Kidney epithelial cell (primary cell): ENCODE data around the gene DEPDC1. TPM values are rescaled to one million over a fixed set of nuclear protein-coding genes. Genes with fewer than 3 reads are reported as not detected.
"Not testable (repeated sequence)": the region's sequence is repeated elsewhere in the genome, so short reads cannot be mapped to it uniquely, and the experiment has no call there.

Source experiments
- DNase-seq: peaks from one replicate; pipeline ENCODE4 v3.0.0-alpha.2; 2010; ENCODE audit warnings: low read depth
- H3K27me3 ChIP-seq: 2 replicates; pipeline ENCODE4 v1.6.0; 2011; ENCODE audit warnings: low read length; ENCODE audit not compliant: control insufficient read depth, insufficient read depth
- H3K36me3 ChIP-seq: 2 replicates; pipeline ENCODE4 v1.5.1; 2011; ENCODE audit warnings: low read length; ENCODE audit not compliant: control insufficient read depth, insufficient read depth
- H3K4me3 ChIP-seq: 2 replicates; pipeline ENCODE4 v1.5.1; 2011; ENCODE audit warnings: low read depth, mild to moderate bottlenecking, control low read depth, low read length
- CTCF ChIP-seq: IDR thresholded peaks from 2 replicates; pipeline ENCODE4 v1.5.1; 2011; ENCODE audit warnings: mild to moderate bottlenecking, moderate library complexity, low read length, control low read depth, inconsistent platforms; ENCODE audit not compliant: insufficient read depth, poor library complexity, severe bottlenecking
- total RNA-seq: library from RNA; depleted of rRNA; stranded (reverse); fragments of >200 nt; gene quantifications from 2 replicates; pipeline ENCODE4 v1.2.3, GENCODE V29; 2015

The DEPDC1 gene
- total RNA-seq, 1 donor from 2014 or later, result 10.7 TPM

GRCh38 chr1:68495968-68496679 is 758 bp downstream of the DEPDC1 start:
- DNase-seq, result no peak
- H3K27me3 ChIP-seq, result no peaks in the 10 kb centered on the region
- no peak for TF ChIP-seq CTCF
- H3K4me3 ChIP-seq, result peak overlapping the region; percentile 84
- no peaks in the 10 kb centered on the region for H3K36me3 ChIP-seq

- Histone ChIP-seq H3K36me3 (no peaks in the 10 kb centered on the region), H3K4me3 (peak overlapping the region; percentile 84), H3K27me3 (no peaks in the 10 kb centered on the region)
- no peak for TF ChIP-seq CTCF
- DNase-seq, result no peak
These were observed 1.4 kb downstream of the DEPDC1 start for GRCh38 chr1:68495532-68495931.

- no peak for DNase-seq
These were observed 3.7 kb downstream of the DEPDC1 start for GRCh38 chr1:68493193-68493592.

GRCh38 chr1:68492255-68492654 is 4.6 kb downstream of the DEPDC1 start:
- H3K4me3 ChIP-seq, DNase-seq, H3K36me3 ChIP-seq, H3K27me3 ChIP-seq: not testable (repeated sequence)

More at GRCh38 chr1:68493193-68493592, 3.7 kb downstream of the DEPDC1 start:
- H3K36me3 ChIP-seq, result no peaks in the 10 kb centered on the region
- no peak overlapping the region for H3K4me3 ChIP-seq
- no peaks in the 10 kb centered on the region for H3K27me3 ChIP-seq
- no peak for TF ChIP-seq CTCF

- no peak for DNase-seq
- TF ChIP-seq CTCF, result no peak
- H3K36me3 ChIP-seq, result no peaks in the 10 kb centered on the region
- H3K4me3 ChIP-seq, result no peak overlapping the region
- no peaks in the 10 kb centered on the region for H3K27me3 ChIP-seq
These were observed 6.7 kb downstream of the DEPDC1 start for GRCh38 chr1:68490046-68490651.

GRCh38 chr1:68485431-68486022 is 11.4 kb downstream of the DEPDC1 start:
- H3K4me3 ChIP-seq, result no peak overlapping the region
- no peak for DNase-seq
- TF ChIP-seq CTCF, result no peak
- peaks cover 2% of the 10 kb centered on the region for H3K36me3 ChIP-seq
- no peaks in the 10 kb centered on the region for H3K27me3 ChIP-seq
